ENCODE measurements around the gene GTF2A1L.
"Not testable (repeated sequence)": the region's sequence is repeated elsewhere in the genome, so short reads cannot be mapped to it uniquely, and the experiment has no call there.

The GTF2A1L gene

DNA sequence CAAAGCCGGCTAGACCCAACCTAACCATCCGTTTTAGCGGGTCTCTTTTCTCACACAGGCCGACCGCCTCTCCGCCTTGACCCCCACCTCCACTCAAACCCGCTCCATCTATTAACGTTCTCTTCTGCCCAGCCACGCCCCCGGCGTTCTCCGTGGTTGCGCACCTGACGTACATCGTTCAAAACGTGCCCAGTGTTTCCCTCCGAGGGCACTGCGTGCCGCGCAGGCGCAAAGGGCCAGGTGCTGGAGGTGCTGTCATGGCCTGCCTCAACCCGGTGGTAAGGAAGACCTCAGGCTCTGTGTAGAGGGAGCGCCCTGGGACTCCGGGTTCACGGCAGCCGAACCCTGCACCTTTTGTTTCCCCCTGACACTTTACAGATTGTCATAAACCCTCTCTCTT, at the start of gene GTF2A1L:
TSS of gene GTF2A1L (plus strand) at position 239 of the 400 bp plus-strand sequence. CDS start at position 258, 19 bp downstream.
- no peak for DNase-seq

- DNase-seq = no peak
Measured at GRCh38 chr2:48568547-48568946, 49.1 kb upstream of the GTF2A1L start.

GRCh38 chr2:48569433-48569832, 48.2 kb upstream of the GTF2A1L start:
- no peak for DNase-seq

DNA sequence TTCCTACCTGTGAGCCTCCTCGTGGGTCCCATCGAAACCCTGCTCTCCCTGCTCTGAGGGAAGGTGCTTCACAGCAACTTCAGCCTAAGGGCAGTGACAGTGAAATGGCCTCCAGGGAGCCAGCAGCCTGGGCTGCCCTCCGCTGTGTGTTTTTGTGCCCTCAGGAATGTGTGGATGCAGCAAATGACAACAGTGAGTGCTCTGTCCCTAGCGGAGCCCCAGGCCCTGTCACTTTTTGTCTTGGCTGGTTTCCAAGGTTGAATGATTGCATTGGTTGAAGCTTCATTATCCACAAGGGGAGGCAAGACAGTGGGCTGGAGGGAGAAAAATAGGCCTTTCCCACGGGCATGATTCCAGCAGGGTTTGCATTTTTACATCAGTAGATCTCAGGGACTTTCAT, 44.8 kb upstream of the GTF2A1L start:
- DNase-seq = no peak

DNA sequence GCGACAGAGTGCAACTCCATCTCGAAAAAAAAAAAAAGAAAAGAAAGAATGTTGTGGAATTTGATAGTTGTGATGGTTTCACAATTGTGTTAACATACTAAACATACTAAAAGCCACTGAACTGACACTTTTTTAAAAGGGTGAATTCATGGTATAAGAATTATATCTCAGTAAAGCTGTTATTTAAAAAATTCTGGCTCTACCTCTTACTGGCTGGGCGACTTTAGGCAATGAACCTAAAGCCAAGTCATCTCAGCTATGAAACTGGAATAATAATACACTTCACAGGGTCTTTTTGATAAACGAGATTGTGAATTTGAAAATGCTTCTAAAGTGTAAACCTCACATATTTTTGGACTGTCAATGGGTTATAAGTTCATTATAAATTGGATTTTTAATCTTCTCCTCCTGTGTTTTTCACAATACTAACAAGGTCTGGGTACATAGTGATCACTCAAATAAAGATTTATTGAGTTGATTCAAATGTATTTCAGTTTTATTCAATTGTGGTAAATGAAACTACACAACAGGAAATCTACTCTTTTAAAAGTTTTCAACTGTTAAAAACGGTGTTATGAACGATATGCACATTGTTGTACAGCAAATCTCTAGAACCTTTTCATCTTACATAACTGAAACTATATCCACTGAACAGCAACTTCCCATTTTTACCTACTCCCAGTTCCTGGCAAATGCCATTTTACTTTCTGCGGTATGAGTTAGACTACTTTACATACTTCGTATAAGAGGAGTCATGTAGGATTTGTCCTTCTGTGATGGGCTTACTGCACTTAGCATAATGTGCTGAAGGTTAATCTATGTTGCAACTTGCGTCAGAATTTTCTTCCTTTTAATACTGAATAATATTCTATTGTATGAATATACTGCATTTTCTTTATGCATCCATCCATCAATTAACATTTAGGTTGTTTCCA, 43.0 kb upstream of the GTF2A1L start:
- DNase-seq = no peak

DNA sequence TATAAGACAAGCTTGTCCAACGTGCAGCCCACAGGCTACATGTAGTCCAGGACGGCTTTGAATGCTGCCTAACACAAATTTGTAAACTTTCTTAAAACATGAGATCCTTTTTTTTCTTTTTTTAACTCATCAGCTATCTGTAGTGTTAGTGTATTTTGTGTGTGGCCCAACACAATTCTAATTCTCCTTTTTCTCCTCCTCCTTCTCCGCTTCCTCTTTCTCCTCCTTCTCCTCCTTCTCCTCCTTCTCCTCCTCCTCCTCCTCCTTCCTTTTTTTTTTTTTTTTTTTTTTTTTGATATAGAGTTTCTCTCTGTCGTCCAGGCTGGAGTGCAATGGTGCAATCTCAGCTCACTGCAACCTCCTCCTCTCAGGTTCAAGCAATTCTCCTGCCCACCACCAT, 39.3 kb upstream of the GTF2A1L start:
- DNase-seq = no peak

DNA sequence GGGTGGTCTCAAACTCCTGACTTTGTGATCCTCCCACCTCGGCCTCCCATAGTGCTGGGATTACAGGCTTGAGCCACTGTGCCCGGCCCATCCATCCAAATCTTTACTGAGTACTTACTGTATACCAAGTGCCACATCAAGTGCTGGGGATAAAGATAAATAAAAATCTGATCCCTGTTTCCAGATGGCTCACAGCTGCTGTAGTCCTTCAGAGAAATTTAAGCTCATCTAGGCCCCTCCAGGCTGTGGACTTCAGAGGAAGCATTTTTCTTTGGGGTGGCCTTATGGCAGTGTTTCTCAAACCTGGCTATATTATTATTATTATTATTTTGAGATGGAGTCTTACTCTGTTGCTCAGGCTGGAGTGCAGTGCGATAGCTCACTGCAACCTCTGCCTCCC, 33.7 kb upstream of the GTF2A1L start:
- DNase-seq = no peak

GRCh38 chr2:48584551-48584950, 33.1 kb upstream of the GTF2A1L start:
- DNase-seq = no peak

- no peak for DNase-seq
Measured at GRCh38 chr2:48586433-48586832, 31.2 kb upstream of the GTF2A1L start.

DNA sequence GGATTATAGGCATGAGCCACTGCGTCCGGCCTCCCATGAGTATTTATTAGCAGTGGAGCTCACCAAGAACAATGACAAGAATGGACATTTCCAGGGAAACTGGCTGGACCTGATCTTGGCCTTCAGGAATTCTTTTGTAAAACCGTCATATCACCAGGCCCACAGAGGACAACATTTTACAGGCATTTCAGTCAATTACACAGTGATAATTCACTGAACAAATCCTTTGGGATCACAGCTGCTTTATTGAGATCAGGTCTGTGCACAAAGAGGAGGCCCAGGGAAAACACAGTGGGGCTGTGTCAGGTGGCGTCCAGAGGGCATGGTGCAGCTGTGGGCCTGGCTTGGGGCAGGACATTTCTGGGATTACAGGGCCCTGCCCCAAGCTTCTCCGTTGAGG, 30.1 kb upstream of the GTF2A1L start:
- no peak for DNase-seq

DNA sequence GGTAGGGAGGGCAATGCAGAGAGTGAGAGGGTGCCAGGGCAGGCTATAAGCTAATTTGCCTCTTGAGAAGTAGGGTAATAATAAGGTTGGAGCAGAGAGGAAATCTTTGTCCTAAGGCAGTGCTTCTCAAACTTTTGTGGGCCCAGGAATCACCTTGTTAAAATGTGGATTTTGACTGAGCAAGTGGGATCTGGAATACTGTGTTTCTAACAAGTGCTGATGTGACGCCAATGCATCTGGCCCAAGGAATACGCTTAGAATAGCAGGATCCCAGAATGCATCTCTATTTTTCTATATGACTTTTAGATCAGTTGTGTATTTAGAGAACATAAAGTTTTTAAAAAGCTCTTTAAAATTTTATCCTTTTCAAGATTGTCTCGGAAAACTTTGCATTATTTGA, 29.7 kb upstream of the GTF2A1L start:
- DNase-seq = no peak

- no peak for DNase-seq
Measured at GRCh38 chr2:48588745-48589144, 28.9 kb upstream of the GTF2A1L start.

DNA sequence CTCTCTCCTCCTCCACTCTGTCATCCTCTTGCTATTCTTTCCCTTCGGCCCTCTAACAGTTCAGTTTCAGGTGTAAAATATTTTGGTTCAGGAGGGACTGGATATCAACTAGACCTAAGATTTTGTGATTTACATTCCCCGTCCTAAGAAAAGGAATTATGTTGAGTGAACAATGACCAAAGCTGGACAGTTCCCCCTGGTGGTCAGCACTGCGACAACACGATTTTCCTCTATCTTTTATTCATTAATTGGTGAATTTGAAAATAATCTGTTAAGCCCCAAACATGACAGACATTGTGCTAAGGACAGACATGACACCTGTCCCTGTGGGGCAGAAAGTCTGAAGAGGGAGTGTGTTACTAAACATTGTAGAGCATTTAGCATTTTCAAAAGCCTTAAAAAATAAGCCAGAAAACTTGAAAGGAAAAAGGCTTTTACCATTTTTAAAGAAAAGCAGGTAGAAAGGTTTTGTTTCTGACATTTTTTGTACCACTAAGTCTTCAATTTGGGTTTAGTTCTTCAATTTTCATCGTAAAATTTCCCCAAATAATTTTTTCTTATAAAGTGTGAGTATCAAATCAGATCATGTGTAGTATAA, 28.4 kb upstream of the GTF2A1L start:
- no peak for DNase-seq

GRCh38 chr2:48590017-48590416, 27.6 kb upstream of the GTF2A1L start:
- DNase-seq = no peak

DNA sequence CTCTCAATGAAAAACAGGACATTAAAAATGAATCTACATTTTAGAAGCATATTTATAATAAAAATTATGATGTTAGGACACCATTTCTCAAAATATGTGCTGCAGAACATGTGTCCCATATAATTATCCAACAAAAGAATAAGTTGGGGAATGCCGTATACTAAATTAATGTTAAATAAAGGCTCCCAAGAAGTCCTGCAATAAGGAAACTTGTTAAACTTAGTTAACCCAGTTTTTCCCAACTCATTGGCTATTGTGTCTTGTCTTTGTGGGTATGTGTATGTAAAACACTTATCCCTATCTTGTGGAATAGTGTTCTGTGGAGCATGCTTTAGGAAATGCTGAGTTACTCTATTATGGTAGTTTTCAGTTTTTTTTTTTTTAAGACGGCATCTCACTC, 25.6 kb upstream of the GTF2A1L start:
- no peak for DNase-seq

DNA sequence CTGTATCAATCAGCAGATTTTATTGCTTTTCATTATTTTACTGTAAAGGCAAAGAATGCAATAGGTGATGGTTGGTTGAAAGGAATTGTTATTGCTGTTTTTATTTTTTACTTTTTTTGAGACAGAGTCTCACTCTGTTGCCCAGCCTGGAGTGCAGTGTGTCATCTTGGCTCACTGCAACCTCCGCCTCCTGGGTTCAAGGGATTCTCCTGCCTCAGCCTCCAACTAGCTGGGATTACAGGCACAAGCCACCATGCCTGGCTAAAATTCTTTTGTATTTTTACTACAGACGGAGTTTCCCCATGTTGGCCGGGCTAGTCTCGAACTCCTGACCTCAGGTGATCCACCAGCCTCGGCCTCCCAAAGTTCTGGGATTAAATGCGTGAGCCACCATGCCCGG, 20.9 kb upstream of the GTF2A1L start:
- not testable (repeated sequence) for DNase-seq

- DNase-seq = no peak
Measured at GRCh38 chr2:48597492-48597891, 20.2 kb upstream of the GTF2A1L start.

DNA sequence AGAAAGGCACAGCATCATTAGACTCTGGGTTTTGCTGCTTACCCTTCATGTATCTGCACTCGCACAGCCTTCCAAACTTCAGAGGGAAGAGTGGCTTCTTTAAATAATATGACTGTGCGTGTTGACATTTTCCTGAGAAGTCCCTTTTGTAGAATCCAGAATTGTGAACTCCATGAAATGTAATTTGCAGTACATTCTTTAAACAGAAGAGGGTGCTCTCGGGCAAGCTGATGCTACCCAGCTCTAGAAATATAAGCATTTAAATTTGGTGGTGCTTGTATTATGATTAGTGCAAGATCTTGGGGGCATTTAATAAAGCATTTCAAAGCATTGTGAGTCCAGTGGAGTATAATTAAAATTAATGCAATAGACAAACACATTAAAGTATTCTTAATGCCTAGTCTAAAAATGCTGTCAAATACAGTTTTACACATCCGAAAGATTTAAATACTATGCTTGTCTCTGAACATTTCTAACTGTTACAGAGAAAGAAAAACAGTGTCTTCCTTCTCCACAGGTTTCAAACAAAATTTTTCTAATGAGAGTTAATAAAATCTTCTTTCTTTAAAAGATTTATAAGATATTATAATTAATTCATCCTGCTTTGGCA, 17.3 kb upstream of the GTF2A1L start:
- DNase-seq = no peak

GRCh38 chr2:48600917-48601316, 16.7 kb upstream of the GTF2A1L start:
- DNase-seq = no peak

- no peak for DNase-seq
Measured at GRCh38 chr2:48601349-48601748, 16.3 kb upstream of the GTF2A1L start.

- DNase-seq = no peak
Measured at GRCh38 chr2:48605482-48606175, 12.0 kb upstream of the GTF2A1L start.

- DNase-seq = no peak
Measured at GRCh38 chr2:48607307-48608014, 10.2 kb upstream of the GTF2A1L start.

- DNase-seq = no peak
Measured at GRCh38 chr2:48613211-48613610, 4.4 kb upstream of the GTF2A1L start.

All from GDM1 (cell line).